Vagina (tissue), 2 donors: ENCODE results near the gene C11orf52.

Source experiments
- CTCF ChIP-seq, 3 experiments: fragments of 450-650 bp in 2 of 3; fragments of 200-600 bp in 1 of 3; sonication (generic) in 1 of 3; IDR thresholded peaks; one replicate each; pipeline ENCODE4 v1.5.1; 2017 to 2019; ENCODE audit warnings: antibody characterized with exemption in 3 of 3, mild to moderate bottlenecking in 2 of 3, moderate library complexity in 2 of 3
- POLR2AphosphoS5 ChIP-seq, 2 donors: sonication (generic); formaldehyde crosslinking; IDR thresholded peaks; one replicate each; pipeline ENCODE4 v1.9.0; 2017; ENCODE audit warnings: antibody characterized with exemption in 2 of 2, mild to moderate bottlenecking in 2 of 2, low read depth in 1 of 2; ENCODE audit not compliant: insufficient read depth in 1 of 2

- TF ChIP-seq CTCF (IDR thresholded peaks at IDR 0.05) (no peak), POLR2AphosphoS5 (IDR thresholded peaks at IDR 0.05; ENCODE audit: insufficient read depth in 1 of 2, low read depth in 1 of 2) (no peak)
Observed at GRCh38 chr11:111966678-111967077, 48.0 kb downstream of the C11orf52 start.
